B cell (primary cell): ENCODE data around the gene GATAD2A. TPM values are rescaled to one million over a fixed set of nuclear protein-coding genes. Genes with fewer than 3 reads are reported as not detected.

ENCODE experiments used
- ATAC-seq: fragments of 200-7000 bp; cut with Tn5 transposase; one replicate; pipeline ENCODE4 v1.10.0; 2021; ENCODE audit warnings: low read depth, mild to moderate bottlenecking, moderate number of reproducible peaks, moderate library complexity
- CTCF ChIA-PET: fragments of 350-600 bp; sonication (Branson Sonifier 250); formaldehyde crosslinking; loops from one replicate; lab custom pipeline; 2021; ENCODE audit warnings: antibody characterized with exemption, inconsistent platforms; lab: Charles Lee
- POLR2A ChIA-PET: fragments of 350-600 bp; sonication (Branson Sonifier 250); formaldehyde crosslinking; loops from one replicate; lab custom pipeline; 2021; ENCODE audit warnings: antibody characterized with exemption; lab: Charles Lee
- DNase-seq: peaks from one replicate; pipeline ENCODE4 v3.0.0; 2013
- H2AFZ ChIP-seq: 2 replicates; pipeline ENCODE4 v1.6.1; 2012; ENCODE audit warnings: mild to moderate bottlenecking, low read depth, low read length; ENCODE audit not compliant: insufficient read depth, poor library complexity, severe bottlenecking
- H3K27ac ChIP-seq, 2 donors: 1 replicate in 1 of 2; 2 replicates in 1 of 2; pipeline ENCODE4 v1.5.1; 2012 to 2013; ENCODE audit warnings: low read length in 2 of 2, mild to moderate bottlenecking in 2 of 2, moderate library complexity in 1 of 2
- H3K27me3 ChIP-seq, 4 experiments: fragments of 200-600 bp in 1 of 4; sonication (generic) in 1 of 4; replicated peaks in 1 of 4; 1 replicate in 2 of 4; 2 replicates in 2 of 4; pipeline versions ENCODE4 v1.6.1 to v1.7.0; 2013 to 2016; ENCODE audit warnings: low read length in 3 of 4, mild to moderate bottlenecking in 2 of 4, mixed read lengths in 1 of 4, moderate library complexity in 1 of 4; ENCODE audit not compliant: insufficient read depth in 4 of 4, control insufficient read depth in 3 of 4; ENCODE audit errors: control extremely low read depth in 1 of 4
- H3K36me3 ChIP-seq, 2 experiments: replicated peaks in 1 of 2; 1 replicate in 1 of 2; 2 replicates in 1 of 2; pipeline versions ENCODE4 v1.6.1 to v1.7.1; 2013; ENCODE audit warnings: low read length in 1 of 2; ENCODE audit not compliant: insufficient read depth in 2 of 2, control insufficient read depth in 1 of 2; ENCODE audit errors: control extremely low read depth in 1 of 2, extremely low read depth in 1 of 2
- H3K4me1 ChIP-seq, 2 donors: fragments of 200-600 bp in 1 of 2; sonication (generic) in 1 of 2; 1 replicate in 1 of 2; 2 replicates in 1 of 2; pipeline versions ENCODE4 v1.5.1 to v1.6.1; 2013 to 2017; ENCODE audit warnings: low read length in 2 of 2; ENCODE audit not compliant: control insufficient read depth in 2 of 2, insufficient read depth in 2 of 2
- H3K4me2 ChIP-seq: replicated peaks from 2 replicates; pipeline ENCODE3; 2012; ENCODE audit warnings: mild to moderate bottlenecking, low read depth, low read length; ENCODE audit not compliant: poor library complexity, severe bottlenecking
- H3K4me3 ChIP-seq, 5 experiments: fragments of 200-600 bp in 1 of 5; sonication (generic) in 1 of 5; 1 replicate in 3 of 5; 2 replicates in 2 of 5; pipeline versions ENCODE4 v1.5.1 to v1.7.0; 2011 to 2016; ENCODE audit warnings: low read length in 4 of 5, mild to moderate bottlenecking in 4 of 5, low read depth in 2 of 5, control low read depth in 1 of 5, moderate library complexity in 1 of 5; ENCODE audit not compliant: insufficient read depth in 1 of 5; ENCODE audit errors: control extremely low read depth in 1 of 5, extremely low read depth in 1 of 5
- H3K79me2 ChIP-seq: fragments of 200-600 bp; sonication (generic); one replicate; pipeline ENCODE4 v1.6.0; 2016; ENCODE audit warnings: low read length; ENCODE audit not compliant: control insufficient read depth, insufficient read depth
- H3K9ac ChIP-seq: fragments of 200-600 bp; sonication (generic); 2 replicates; pipeline ENCODE4 v1.6.1; 2017; ENCODE audit warnings: mild to moderate bottlenecking, low read length, moderate library complexity
- H3K9me3 ChIP-seq, 3 donors: one replicate each; pipeline versions ENCODE4 v1.6.1 to v1.7.1; 2013; ENCODE audit warnings: low read length in 2 of 3; ENCODE audit not compliant: control insufficient read depth in 2 of 3, insufficient read depth in 1 of 3; ENCODE audit errors: control extremely low read depth in 1 of 3
- H4K20me1 ChIP-seq: 2 replicates; pipeline ENCODE4 v1.6.0; 2012; ENCODE audit warnings: mild to moderate bottlenecking, low read length; ENCODE audit not compliant: insufficient read depth, control insufficient read depth, poor library complexity, severe bottlenecking
- H3K27ac Mint-ChIP-seq: one replicate; pipeline ENCODE4 v1.8.0; 2021; ENCODE audit warnings: mixed read lengths
- H3K27me3 Mint-ChIP-seq: one replicate; pipeline ENCODE4 v1.8.0; 2021; ENCODE audit warnings: mixed read lengths
- H3K4me1 Mint-ChIP-seq: one replicate; pipeline ENCODE4 v1.8.0; 2021; ENCODE audit warnings: mixed read lengths
- H3K4me3 Mint-ChIP-seq: one replicate; pipeline ENCODE4 v1.8.0; 2021; ENCODE audit warnings: mixed read lengths
- H3K9me3 Mint-ChIP-seq: one replicate; pipeline ENCODE4 v1.8.0; 2022; ENCODE audit warnings: mixed read lengths; ENCODE audit not compliant: insufficient read depth
- EZH2 ChIP-seq: IDR thresholded peaks from 2 replicates; pipeline ENCODE4 v1.6.1; 2012; ENCODE audit warnings: borderline replicate concordance, low read depth, mild to moderate bottlenecking, moderate library complexity, low read length; ENCODE audit not compliant: insufficient read depth, poor library complexity, severe bottlenecking
- WGBS: methylation state at CpG from one replicate; pipeline ENCODE4 v1.1.5; 2013; ENCODE audit warnings: missing lambda C conversion rate; ENCODE audit not compliant: insufficient coverage; 5-methylcytosine and 5-hydroxymethylcytosine counted together
- intact Hi-C: fragments of 100-400 bp; cut with micrococcal nuclease; formaldehyde crosslinking; loops from one replicate; pipeline ENCODE4 v1.10.0; 2022
- polyA plus RNA-seq: library from polyadenylated mRNA; depleted of rRNA; stranded (reverse); fragments of >200 nt; gene quantifications from 2 replicates; pipeline ENCODE4 v1.2.3, GENCODE V29; 2012
- total RNA-seq, 2 donors: library from RNA; stranded (reverse); fragments of 120-200 nt in 1 of 2; gene quantifications; 1 replicate in 1 of 2; 2 replicates in 1 of 2; pipeline versions ENCODE4 v1.2.3 to v1.2.4, GENCODE V29; 2013 to 2022
- TF ChIP-seq, protein P1 (sequence below): fragments of 200-600 bp; IDR thresholded peaks from one replicate; pipeline ENCODE4 v1.8.0; 2022; ENCODE audit warnings: antibody characterized with exemption, mild to moderate bottlenecking

The GATAD2A gene
- total and polyA plus RNA-seq, 2 donors (not counting 1 experiment from before 2014, with no cell fraction given), result 28.8 to 76.3 TPM

DNA sequence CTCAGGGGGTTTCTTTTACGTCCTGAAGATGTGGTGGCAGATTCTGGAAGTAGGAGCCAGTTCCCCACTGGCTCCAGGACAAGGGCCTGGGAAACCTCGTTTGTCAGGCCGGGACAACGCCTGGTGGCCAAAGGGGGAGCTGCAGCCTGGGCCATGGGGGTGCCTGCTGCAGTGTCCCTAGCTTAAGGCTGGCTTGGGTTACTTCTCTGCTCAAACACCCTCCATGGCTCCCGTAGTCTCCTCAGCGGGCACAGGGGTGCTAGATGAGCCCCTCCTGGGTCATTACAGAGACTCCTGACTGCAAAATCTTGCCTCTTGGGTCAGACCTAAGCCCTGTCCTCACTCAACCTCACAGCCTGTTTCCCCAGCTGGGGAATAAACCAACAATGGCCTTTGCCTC lies 147.3 kb downstream of the GATAD2A start:
- Histone ChIP-seq H3K27ac (no peak overlapping the region), H3K4me3 (no peak overlapping the region), H3K9ac (no peak overlapping the region), H3K36me3 (no peaks in the 10 kb centered on the region), H3K79me2 (no peaks in the 10 kb centered on the region), H4K20me1 (no peaks in the 10 kb centered on the region), H3K27me3 (peaks cover 0 to 7% (median 0%) of the 10 kb centered on the region in 4 experiments), H3K4me2 (no peak overlapping the region), H3K4me1 (peaks cover 0 to 2% of the 10 kb centered on the region in 2 donors), H2AFZ (no peak overlapping the region), H3K9me3 (peaks cover 0 to 11% (median 0%) of the 10 kb centered on the region in 3 donors)
- TF ChIP-seq EZH2, result no peak
- TF ChIP-seq, protein P1, sequence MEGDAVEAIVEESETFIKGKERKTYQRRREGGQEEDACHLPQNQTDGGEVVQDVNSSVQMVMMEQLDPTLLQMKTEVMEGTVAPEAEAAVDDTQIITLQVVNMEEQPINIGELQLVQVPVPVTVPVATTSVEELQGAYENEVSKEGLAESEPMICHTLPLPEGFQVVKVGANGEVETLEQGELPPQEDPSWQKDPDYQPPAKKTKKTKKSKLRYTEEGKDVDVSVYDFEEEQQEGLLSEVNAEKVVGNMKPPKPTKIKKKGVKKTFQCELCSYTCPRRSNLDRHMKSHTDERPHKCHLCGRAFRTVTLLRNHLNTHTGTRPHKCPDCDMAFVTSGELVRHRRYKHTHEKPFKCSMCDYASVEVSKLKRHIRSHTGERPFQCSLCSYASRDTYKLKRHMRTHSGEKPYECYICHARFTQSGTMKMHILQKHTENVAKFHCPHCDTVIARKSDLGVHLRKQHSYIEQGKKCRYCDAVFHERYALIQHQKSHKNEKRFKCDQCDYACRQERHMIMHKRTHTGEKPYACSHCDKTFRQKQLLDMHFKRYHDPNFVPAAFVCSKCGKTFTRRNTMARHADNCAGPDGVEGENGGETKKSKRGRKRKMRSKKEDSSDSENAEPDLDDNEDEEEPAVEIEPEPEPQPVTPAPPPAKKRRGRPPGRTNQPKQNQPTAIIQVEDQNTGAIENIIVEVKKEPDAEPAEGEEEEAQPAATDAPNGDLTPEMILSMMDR, result peak; percentile 61
- no peak overlapping the region for H3K4me3 Mint-ChIP-seq
- WGBS, result 67% methylated on average over 6 of the region's 6 CpGs
- ChIA-PET POLR2A (no interaction called here), CTCF (interaction anchor here (0.8 to 2.8 kb wide), 5 partner anchors 20 to 219 kb away, joined by 3 to 8 read pairs (median 4); partner anchors contain the start of gene PBX4)
- peak; percentile 31 for ATAC-seq
- peaks cover 8% of the 10 kb centered on the region for H3K27me3 Mint-ChIP-seq
- H3K4me1 Mint-ChIP-seq, result no peaks in the 10 kb centered on the region
- no peaks in the 10 kb centered on the region for H3K9me3 Mint-ChIP-seq
- intact Hi-C loops, result no loop called here
- no peak overlapping the region for H3K27ac Mint-ChIP-seq
- DNase-seq, result no peak

DNA sequence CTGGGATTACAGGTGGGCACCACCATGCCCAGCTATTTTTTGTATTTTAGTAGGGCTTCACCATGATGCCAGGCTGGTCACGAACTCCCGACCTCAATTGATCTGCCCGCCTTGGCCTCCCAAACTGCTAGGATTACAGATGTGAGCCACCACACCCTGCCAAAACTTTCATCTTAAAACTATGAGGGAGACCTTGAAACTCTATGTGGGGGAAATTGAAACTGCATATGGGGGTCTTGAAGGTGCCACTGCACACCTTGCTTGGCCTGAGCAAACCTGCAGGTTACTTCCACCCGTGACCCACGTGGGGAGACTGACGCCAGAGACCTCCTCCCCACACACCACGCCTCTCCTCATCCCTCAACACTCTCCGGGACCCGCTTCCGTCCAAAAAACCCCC lies 148.2 kb downstream of the GATAD2A start:
- no peaks in the 10 kb centered on the region for H3K79me2 ChIP-seq
- no peaks in the 10 kb centered on the region for H3K9me3 Mint-ChIP-seq
- H3K9me3 ChIP-seq, result peaks cover 0 to 11% (median 0%) of the 10 kb centered on the region in 3 donors
- H3K4me3 Mint-ChIP-seq, result no peak overlapping the region
- intact Hi-C loops, result no loop called here
- DNase-seq, result no peak
- H3K4me1 ChIP-seq, result peaks cover 0 to 2% of the 10 kb centered on the region in 2 donors
- no peak overlapping the region for H3K4me3 ChIP-seq
- H3K27me3 ChIP-seq, result peaks cover 0 to 7% (median 0%) of the 10 kb centered on the region in 4 experiments
- H3K4me1 Mint-ChIP-seq, result no peaks in the 10 kb centered on the region
- POLR2A ChIA-PET, result no interaction called here
- no peak overlapping the region for H2AFZ ChIP-seq
- no peak overlapping the region for H3K27ac Mint-ChIP-seq
- no peak for ATAC-seq
- CTCF ChIA-PET, result interaction anchor here (0.6 to 1.6 kb wide), 10 partner anchors 12 to 139 kb away, joined by 3 to 17 read pairs (median 5); no protein-coding TSS in a partner anchor
- H4K20me1 ChIP-seq, result no peaks in the 10 kb centered on the region
- H3K27me3 Mint-ChIP-seq, result peaks cover 8% of the 10 kb centered on the region
- H3K36me3 ChIP-seq, result no peaks in the 10 kb centered on the region
- H3K9ac ChIP-seq, result no peak overlapping the region
- 92% methylated on average over 7 of the region's 10 CpGs for WGBS
- H3K27ac ChIP-seq, result no peak overlapping the region
- TF ChIP-seq, protein P1, result no peak
- TF ChIP-seq EZH2, result no peak
- H3K4me2 ChIP-seq, result no peak overlapping the region
